MM.1S (cell line): ENCODE data around the gene KCNN4.

Experiments used
- DNase-seq: peaks from one replicate; pipeline ENCODE4 v3.0.0-alpha.2; 2015
- H2AFZ ChIP-seq: fragments of 300-600 bp; sonication (generic); 2 replicates; pipeline ENCODE4 v1.6.0; 2016; ENCODE audit warnings: antibody characterized with exemption, low read length
- H3F3A ChIP-seq: fragments of 300-600 bp; sonication (generic); 2 replicates; pipeline ENCODE4 v1.6.1; 2016; ENCODE audit warnings: mild to moderate bottlenecking, antibody characterized with exemption, low read length, moderate library complexity, mixed read lengths; ENCODE audit not compliant: insufficient read depth
- H3K27ac ChIP-seq: fragments of 300-600 bp; sonication (generic); 2 replicates; pipeline ENCODE4 v1.5.1; 2016; ENCODE audit warnings: mild to moderate bottlenecking, low read length
- H3K27me3 ChIP-seq: fragments of 300-600 bp; sonication (generic); replicated peaks from 2 replicates; pipeline ENCODE4 v1.6.0; 2016; ENCODE audit warnings: low read length; ENCODE audit not compliant: insufficient read depth
- H3K36me3 ChIP-seq: fragments of 300-600 bp; sonication (generic); replicated peaks from 2 replicates; pipeline ENCODE4 v1.6.1; 2016; ENCODE audit warnings: mild to moderate bottlenecking, low read length, mixed read lengths; ENCODE audit not compliant: insufficient read depth
- H3K4me1 ChIP-seq: fragments of 300-600 bp; sonication (generic); 2 replicates; pipeline ENCODE4 v1.6.1; 2016; ENCODE audit warnings: low read length, mixed read lengths
- H3K4me2 ChIP-seq: fragments of 300-600 bp; sonication (generic); 2 replicates; pipeline ENCODE4 v1.6.0; 2016; ENCODE audit warnings: low read depth, low read length
- H3K4me3 ChIP-seq: fragments of 300-600 bp; sonication (generic); 2 replicates; pipeline ENCODE4 v1.5.1; 2016; ENCODE audit warnings: low read length, mixed read lengths
- H3K79me2 ChIP-seq: fragments of 300-600 bp; sonication (generic); 2 replicates; pipeline ENCODE4 v1.6.1; 2016; ENCODE audit warnings: mixed run types, low read length, mixed read lengths
- H3K9ac ChIP-seq: fragments of 300-600 bp; sonication (generic); 2 replicates; pipeline ENCODE4 v1.6.1; 2016; ENCODE audit warnings: low read length, mixed read lengths
- H3K9me2 ChIP-seq: fragments of 300-600 bp; sonication (generic); replicated peaks from 2 replicates; pipeline ENCODE4 v1.6.1; 2016; ENCODE audit warnings: mild to moderate bottlenecking, low read length, mixed read lengths; ENCODE audit not compliant: insufficient read depth
- H3K9me3 ChIP-seq: fragments of 300-600 bp; sonication (generic); replicated peaks from 2 replicates; pipeline ENCODE4 v1.6.1; 2016; ENCODE audit warnings: mild to moderate bottlenecking, low read length, mixed read lengths; ENCODE audit not compliant: insufficient read depth
- H4K20me1 ChIP-seq: fragments of 300-600 bp; sonication (generic); 2 replicates; pipeline ENCODE4 v1.6.1; 2016; ENCODE audit warnings: mild to moderate bottlenecking, low read length, moderate library complexity, mixed read lengths; ENCODE audit not compliant: insufficient read depth
- CTCF ChIP-seq: fragments of 300-600 bp; sonication (generic); IDR thresholded peaks from 2 replicates; pipeline ENCODE4 v1.5.1; 2016; ENCODE audit warnings: antibody characterized with exemption, low read length, mixed read lengths
- EZH2 ChIP-seq: fragments of 300-600 bp; sonication (generic); optimal IDR thresholded peaks from 2 replicates; pipeline ENCODE3; 2017; ENCODE audit warnings: low read depth, mild to moderate bottlenecking, antibody characterized with exemption, low read length, mixed read lengths
- EZH2phosphoT487 ChIP-seq: fragments of 300-600 bp; sonication (generic); IDR thresholded peaks from 2 replicates; pipeline ENCODE4 v1.6.1; 2018; ENCODE audit warnings: antibody characterized with exemption, low read length

KCNN4 gene

GRCh38 chr19:43739439-43740235 lies 41.1 kb downstream of the KCNN4 start:
- no peak for DNase-seq
- no peak overlapping the region for H3K27ac ChIP-seq

GRCh38 chr19:43738780-43739211 lies 42.0 kb downstream of the KCNN4 start:
- no peak overlapping the region for H3K27ac ChIP-seq
- no peaks in the 10 kb centered on the region for H3F3A ChIP-seq
- DNase-seq: no peak
- no peaks in the 10 kb centered on the region for H4K20me1 ChIP-seq
- no peak overlapping the region for H2AFZ ChIP-seq
- H3K9ac ChIP-seq: no peak overlapping the region
- H3K36me3 ChIP-seq: no peaks in the 10 kb centered on the region
- no peaks in the 10 kb centered on the region for H3K4me1 ChIP-seq
- no peaks in the 10 kb centered on the region for H3K27me3 ChIP-seq
- H3K4me2 ChIP-seq: no peak overlapping the region
- H3K4me3 ChIP-seq: no peak overlapping the region
- H3K79me2 ChIP-seq: no peaks in the 10 kb centered on the region
- TF ChIP-seq EZH2phosphoT487: no peak
- no peak for TF ChIP-seq EZH2
- no peak for TF ChIP-seq CTCF
- no peaks in the 10 kb centered on the region for H3K9me3 ChIP-seq
- no peaks in the 10 kb centered on the region for H3K9me2 ChIP-seq

More at GRCh38 chr19:43739439-43740235, 41.1 kb downstream of the KCNN4 start:
- no peaks in the 10 kb centered on the region for H3K9me3 ChIP-seq
- H2AFZ ChIP-seq: no peak overlapping the region
- 0 out of 2 replicates have a peak, but pooled peaks cover under 1% of the 10 kb centered on the region for H3K36me3 ChIP-seq
- H3K4me1 ChIP-seq: no peaks in the 10 kb centered on the region
- no peak overlapping the region for H3K4me3 ChIP-seq
- H4K20me1 ChIP-seq: no peaks in the 10 kb centered on the region
- no peak overlapping the region for H3K9ac ChIP-seq
- H3K9me2 ChIP-seq: no peaks in the 10 kb centered on the region
- no peak overlapping the region for H3K4me2 ChIP-seq
- TF ChIP-seq EZH2 (no peak), CTCF (no peak), EZH2phosphoT487 (no peak)
- no peaks in the 10 kb centered on the region for H3F3A ChIP-seq
- no peaks in the 10 kb centered on the region for H3K27me3 ChIP-seq
- H3K79me2 ChIP-seq: no peaks in the 10 kb centered on the region

- Histone ChIP-seq H3K27ac (no peak overlapping the region), H3K27me3 (no peaks in the 10 kb centered on the region), H3K9ac (no peak overlapping the region), H3K9me3 (no peaks in the 10 kb centered on the region), H3K9me2 (no peaks in the 10 kb centered on the region), H3K79me2 (no peaks in the 10 kb centered on the region), H3F3A (no peaks in the 10 kb centered on the region), H3K4me1 (no peaks in the 10 kb centered on the region), H4K20me1 (no peaks in the 10 kb centered on the region), H3K4me2 (no peak overlapping the region), H3K36me3 (no peaks in the 10 kb centered on the region; the same call in none of the 2 replicates), H3K4me3 (no peak overlapping the region), H2AFZ (no peak overlapping the region)
- no peak for DNase-seq
- TF ChIP-seq CTCF (no peak), EZH2 (no peak), EZH2phosphoT487 (no peak)
These were observed 44.8 kb downstream of the KCNN4 start for GRCh38 chr19:43735957-43736356.
